ENCODE data around the gene CDT1. TPM values are rescaled to one million over a fixed set of nuclear protein-coding genes. Genes with fewer than 3 reads are reported as not detected.
A peak's percentile ranks its signal among the peaks of the same experiment; 100 is the strongest.
"Not testable (repeated sequence)": the region's sequence is repeated elsewhere in the genome, so short reads cannot be mapped to it uniquely, and the experiment has no call there.

CDT1 gene
- total and polyA plus RNA-seq, 4 donors: 0.05 to 1.5 (median 0.94) TPM

GRCh38 chr16:88785106-88785924, 18.3 kb upstream of the CDT1 start, which contains the start of gene PIEZO1:
PIEZO1 (minus strand) TSS chr16:88785220; CDS start chr16:88784964, 256 bp downstream.
- intact Hi-C loops (cut with DNase I): loop anchor here in 1 of 2 donors (2.0 to 10.0 kb wide), 2 partner anchors 41 to 331 kb away; partner anchors contain the start of gene ZFPM1
- Histone ChIP-seq H3K9me3 (ENCODE audit: control insufficient read depth, low read length) (no peaks in the 10 kb centered on the region), H3K27ac (ENCODE audit: low read depth in 1 of 2, low read length in 2 of 2) (peak within 1 kb of the TSS in 1 of 2 donors; percentile 80), H3K36me3 (ENCODE audit: control insufficient read depth in 1 of 2, insufficient read depth in 2 of 2, low read length in 1 of 2) (no peaks in the 10 kb centered on the region), H3K4me1 (ENCODE audit: control insufficient read depth in 1 of 2, insufficient read depth in 2 of 2, low read length in 2 of 2) (no peaks in the 10 kb centered on the region), H3K27me3 (ENCODE audit: control insufficient read depth in 1 of 2, insufficient read depth in 2 of 2, low read length in 1 of 2) (no peaks in the 10 kb centered on the region), H3K4me3 (ENCODE audit: low read length in 2 of 2) (peak within 1 kb of the TSS; percentile 79 to 92)
- ATAC-seq (ENCODE audit: low FRiP score) (peak; percentile 77), DNase-seq (peak; percentile 81 to 93)
- WGBS, 2 donors: 4 to 6% methylated on average over 62 to 110 of the region's 110 CpGs

DNA sequence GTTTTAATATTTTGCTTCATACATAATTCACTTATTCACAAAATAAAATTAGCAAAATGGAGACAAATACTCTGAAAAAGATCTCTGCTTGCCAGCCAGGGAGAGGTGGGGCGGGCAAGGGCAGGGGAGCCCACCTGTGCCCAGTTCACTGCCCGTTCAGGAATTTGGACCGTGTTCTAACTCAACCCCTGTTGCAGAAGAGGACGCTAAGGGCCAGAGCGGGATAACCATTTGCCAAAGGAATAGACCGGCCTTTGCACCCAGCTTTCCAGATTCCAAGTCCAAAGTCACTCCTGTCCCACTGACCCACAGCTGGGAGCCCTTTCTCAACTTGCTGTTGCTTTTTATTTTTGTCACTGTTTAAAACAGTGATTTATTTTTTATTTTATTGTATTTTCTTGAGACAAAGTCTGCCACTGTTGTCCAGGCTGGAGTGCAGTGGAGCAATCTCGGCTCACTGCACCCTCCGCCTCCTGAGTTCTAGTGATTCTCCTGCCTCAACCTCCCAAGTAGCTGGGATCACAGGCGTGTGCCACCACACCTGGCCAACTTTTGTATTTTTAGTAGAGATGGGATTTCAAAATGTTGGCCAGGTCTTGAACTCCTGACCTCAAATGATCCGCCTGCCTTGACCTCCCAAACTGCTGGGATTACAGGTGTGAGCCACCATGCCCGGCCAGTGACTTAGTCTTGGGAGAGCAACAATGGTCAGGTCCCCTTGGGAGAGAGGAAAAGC, 15.8 kb upstream of the CDT1 start:
- no peak overlapping the region for H3K27ac ChIP-seq (ENCODE audit: low read depth in 1 of 2, low read length in 2 of 2)
- H3K4me3 ChIP-seq (ENCODE audit: low read length in 2 of 2): no peak overlapping the region
- H3K27me3 ChIP-seq (ENCODE audit: control insufficient read depth in 1 of 2, insufficient read depth in 2 of 2, low read length in 1 of 2): no peaks in the 10 kb centered on the region
- H3K9me3 ChIP-seq (ENCODE audit: control insufficient read depth, low read length): no peaks in the 10 kb centered on the region
- no peaks in the 10 kb centered on the region for H3K36me3 ChIP-seq (ENCODE audit: control insufficient read depth in 1 of 2, insufficient read depth in 2 of 2, low read length in 1 of 2)
- 87 to 90% methylated on average over 11 of the region's 11 CpGs for WGBS, 2 donors
- DNase-seq: no peak
- no peak for ATAC-seq (ENCODE audit: low FRiP score)
- no peaks in the 10 kb centered on the region for H3K4me1 ChIP-seq (ENCODE audit: control insufficient read depth in 1 of 2, insufficient read depth in 2 of 2, low read length in 2 of 2)
- intact Hi-C loops (cut with DNase I): loop anchor here in 1 of 2 donors (10.0 kb wide), 1 partner anchor 333 kb away; the partner anchor contains the start of gene ZFPM1

- intact Hi-C loops (cut with DNase I): loop anchor here in 1 of 2 donors (10.0 kb wide), 1 partner anchor 334 kb away; the partner anchor contains the start of gene ZFPM1
- H3K4me1 ChIP-seq (ENCODE audit: control insufficient read depth in 1 of 2, insufficient read depth in 2 of 2, low read length in 2 of 2); H3K9me3 ChIP-seq (ENCODE audit: control insufficient read depth, low read length); DNase-seq; H3K27ac ChIP-seq (ENCODE audit: low read depth in 1 of 2, low read length in 2 of 2); H3K36me3 ChIP-seq (ENCODE audit: control insufficient read depth in 1 of 2, insufficient read depth in 2 of 2, low read length in 1 of 2); H3K4me3 ChIP-seq (ENCODE audit: low read length in 2 of 2); ATAC-seq (ENCODE audit: low FRiP score); H3K27me3 ChIP-seq (ENCODE audit: control insufficient read depth in 1 of 2, insufficient read depth in 2 of 2, low read length in 1 of 2): not testable (repeated sequence)
- 93 to 94% methylated on average over 8 of the region's 8 CpGs for WGBS, 2 donors
These were observed 14.8 kb upstream of the CDT1 start for GRCh38 chr16:88788749-88789148.

GRCh38 chr16:88789594-88789993, 14.0 kb upstream of the CDT1 start:
- Histone ChIP-seq H3K27me3 (ENCODE audit: control insufficient read depth in 1 of 2, insufficient read depth in 2 of 2, low read length in 1 of 2) (no peaks in the 10 kb centered on the region), H3K36me3 (ENCODE audit: control insufficient read depth in 1 of 2, insufficient read depth in 2 of 2, low read length in 1 of 2) (no peaks in the 10 kb centered on the region), H3K9me3 (ENCODE audit: control insufficient read depth, low read length) (no peaks in the 10 kb centered on the region), H3K4me1 (ENCODE audit: control insufficient read depth in 1 of 2, insufficient read depth in 2 of 2, low read length in 2 of 2) (no peaks in the 10 kb centered on the region), H3K4me3 (ENCODE audit: low read length in 2 of 2) (no peak overlapping the region), H3K27ac (ENCODE audit: low read depth in 1 of 2, low read length in 2 of 2) (no peak overlapping the region)
- WGBS, 2 donors: 74 to 85% methylated on average over 7 of the region's 7 CpGs
- DNase-seq (no peak), ATAC-seq (ENCODE audit: low FRiP score) (no peak)
- intact Hi-C loops (cut with DNase I): loop anchor here in 1 of 2 donors (10.0 kb wide), 1 partner anchor 335 kb away; the partner anchor contains the start of gene ZFPM1

DNA sequence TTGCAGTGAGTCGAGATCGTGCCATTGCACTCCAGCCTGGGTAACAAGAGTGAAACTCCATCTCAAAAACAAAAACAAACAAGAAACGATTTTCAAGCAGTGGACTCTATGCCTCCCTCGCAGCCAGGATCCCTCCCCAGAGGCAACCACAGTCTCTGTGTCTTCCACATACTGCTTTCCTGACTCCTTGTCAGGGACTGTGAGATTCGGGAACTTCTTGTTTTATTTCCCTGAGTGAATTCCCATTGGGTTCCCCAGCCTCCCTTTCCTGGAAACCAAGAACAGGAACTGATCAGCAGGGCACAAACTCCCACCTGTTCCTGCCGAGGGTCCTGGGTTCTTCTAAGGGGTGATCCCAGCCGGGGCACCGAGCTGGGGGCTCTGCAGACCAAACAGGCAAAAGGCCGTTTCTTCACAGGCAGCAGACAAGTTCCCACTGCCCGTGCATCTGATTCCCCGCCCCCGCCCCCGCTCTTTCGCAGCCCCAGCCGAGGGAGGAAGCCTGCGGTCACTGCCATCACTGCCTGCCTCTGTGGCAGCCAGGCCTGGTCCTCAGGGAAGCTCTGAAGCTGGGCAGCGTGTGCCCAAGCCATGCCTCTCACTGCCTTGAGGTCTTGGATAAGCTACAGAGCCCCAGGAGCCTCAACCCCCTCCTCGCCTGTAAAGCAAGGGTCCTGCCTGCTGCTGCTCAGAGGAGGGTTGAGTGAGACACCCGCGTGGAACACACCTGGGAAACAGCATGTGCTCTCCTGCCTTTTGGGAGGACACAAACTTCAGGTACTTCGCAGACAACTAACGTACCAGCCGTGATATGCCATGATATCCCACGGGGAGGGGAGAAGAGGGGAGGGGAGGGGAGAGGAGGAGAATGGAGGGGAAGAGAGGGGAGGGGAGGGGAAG, 13.0 kb upstream of the CDT1 start:
- Histone ChIP-seq H3K4me1 (ENCODE audit: control insufficient read depth in 1 of 2, insufficient read depth in 2 of 2, low read length in 2 of 2) (no peaks in the 10 kb centered on the region), H3K27me3 (ENCODE audit: control insufficient read depth in 1 of 2, insufficient read depth in 2 of 2, low read length in 1 of 2) (no peaks in the 10 kb centered on the region), H3K9me3 (ENCODE audit: control insufficient read depth, low read length) (no peaks in the 10 kb centered on the region), H3K36me3 (ENCODE audit: control insufficient read depth in 1 of 2, insufficient read depth in 2 of 2, low read length in 1 of 2) (no peaks in the 10 kb centered on the region), H3K27ac (ENCODE audit: low read depth in 1 of 2, low read length in 2 of 2) (no peak overlapping the region), H3K4me3 (ENCODE audit: low read length in 2 of 2) (no peak overlapping the region)
- intact Hi-C loops (cut with DNase I): no loop called here
- DNase-seq: peak; percentile 79 to 84
- no peak for ATAC-seq (ENCODE audit: low FRiP score)
- WGBS, 2 donors: 29 to 31% methylated on average over 23 to 24 of the region's 24 CpGs

DNA sequence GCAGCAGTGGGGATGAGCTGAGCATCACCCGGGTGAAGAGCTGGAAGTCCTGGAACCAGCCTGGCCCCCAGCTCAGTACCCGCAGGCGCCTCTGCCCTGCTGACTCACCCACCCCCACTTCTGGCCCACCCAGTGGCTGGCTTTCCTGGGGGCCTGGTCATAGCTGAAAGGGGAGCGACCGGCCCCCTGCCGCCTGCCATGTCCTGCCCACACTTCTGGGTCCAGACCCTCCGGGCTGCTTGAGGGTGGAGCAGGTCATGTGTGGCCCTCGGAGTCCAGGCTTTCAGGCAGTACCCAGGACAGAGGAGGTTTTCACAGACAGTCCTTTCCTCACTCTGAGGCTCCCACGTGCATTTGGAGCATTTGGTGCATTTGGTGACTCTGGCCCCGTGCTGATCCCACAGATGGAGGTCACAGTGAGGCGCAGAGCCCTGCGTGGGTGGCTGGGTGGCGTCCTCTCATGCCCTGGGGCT, 11.5 kb upstream of the CDT1 start:
- intact Hi-C loops (cut with DNase I): no loop called here
- Histone ChIP-seq H3K27ac (ENCODE audit: low read depth in 1 of 2, low read length in 2 of 2) (no peak overlapping the region), H3K9me3 (ENCODE audit: control insufficient read depth, low read length) (no peaks in the 10 kb centered on the region), H3K36me3 (ENCODE audit: control insufficient read depth in 1 of 2, insufficient read depth in 2 of 2, low read length in 1 of 2) (no peaks in the 10 kb centered on the region), H3K4me3 (ENCODE audit: low read length in 2 of 2) (no peak overlapping the region), H3K27me3 (ENCODE audit: control insufficient read depth in 1 of 2, insufficient read depth in 2 of 2, low read length in 1 of 2) (no peaks in the 10 kb centered on the region), H3K4me1 (ENCODE audit: control insufficient read depth in 1 of 2, insufficient read depth in 2 of 2, low read length in 2 of 2) (no peaks in the 10 kb centered on the region)
- peak in 1 of 2 donors; percentile 71 for DNase-seq
- no peak for ATAC-seq (ENCODE audit: low FRiP score)
- 63 to 65% methylated on average over 13 of the region's 13 CpGs for WGBS, 2 donors

GRCh38 chr16:88792668-88793250, 10.8 kb upstream of the CDT1 start:
- Histone ChIP-seq H3K9me3 (ENCODE audit: control insufficient read depth, low read length) (no peaks in the 10 kb centered on the region), H3K27me3 (ENCODE audit: control insufficient read depth in 1 of 2, insufficient read depth in 2 of 2, low read length in 1 of 2) (no peaks in the 10 kb centered on the region), H3K4me1 (ENCODE audit: control insufficient read depth in 1 of 2, insufficient read depth in 2 of 2, low read length in 2 of 2) (no peaks in the 10 kb centered on the region), H3K4me3 (ENCODE audit: low read length in 2 of 2) (no peak overlapping the region), H3K36me3 (ENCODE audit: control insufficient read depth in 1 of 2, insufficient read depth in 2 of 2, low read length in 1 of 2) (no peaks in the 10 kb centered on the region), H3K27ac (ENCODE audit: low read depth in 1 of 2, low read length in 2 of 2) (no peak overlapping the region)
- WGBS, 2 donors: 65 to 69% methylated on average over 12 of the region's 12 CpGs
- DNase-seq: peak in 1 of 2 donors; percentile 74
- intact Hi-C loops (cut with DNase I): no loop called here
- ATAC-seq (ENCODE audit: low FRiP score): peak; percentile 28

All from aorta (tissue), 5 donors.